T47D (cell line): Measurements from ENCODE around the gene DAND5.
A peak's percentile ranks its signal among the peaks of the same experiment; 100 is the strongest.

Source experiments
- DNase-seq, 2 experiments: peaks; one replicate each; pipeline versions ENCODE4 v3.0.0 to v3.0.0-alpha.2; 2011 to 2012; ENCODE audit warnings: low read depth in 1 of 2, low spot score in 1 of 2
- JUND ChIP-seq: IDR thresholded peaks from 2 replicates; pipeline ENCODE4 v1.6.1; 2012; ENCODE audit warnings: low read depth
- in situ Hi-C: cut with HindIII; loops from 2 replicates; pipeline ENCODE4 v1.10.0; 2016; ENCODE audit warnings: low sequenced_read_pairs, low pct_unique_long_range_greater_than_20kb

The DAND5 gene

GRCh38 chr19:12969292-12969988 lies at the start of gene DAND5:
Gene DAND5, plus strand, starts transcription at chr19:12969576. Its CDS starts 85 bp downstream, at chr19:12969661.
- in situ Hi-C loops = no loop called here
- no peak for DNase-seq
- TF ChIP-seq JUND = no peak

GRCh38 chr19:12921047-12921446 lies 48.3 kb upstream of the DAND5 start:
- no peak for DNase-seq
- in situ Hi-C loops = no loop called here
- TF ChIP-seq JUND = no peak

GRCh38 chr19:12922959-12923358 lies 46.4 kb upstream of the DAND5 start:
- no peak for TF ChIP-seq JUND
- in situ Hi-C loops = no loop called here
- DNase-seq = no peak

GRCh38 chr19:12924621-12925310 lies 44.6 kb upstream of the DAND5 start:
- no peak for DNase-seq
- in situ Hi-C loops = no loop called here
- no peak for TF ChIP-seq JUND

- DNase-seq = no peak
- TF ChIP-seq JUND = no peak
- in situ Hi-C loops = no loop called here
Measured at GRCh38 chr19:12930002-12930645, 39.3 kb upstream of the DAND5 start.

- DNase-seq = no peak
- in situ Hi-C loops = no loop called here
- no peak for TF ChIP-seq JUND
Measured at GRCh38 chr19:12932392-12933286, 36.7 kb upstream of the DAND5 start.

- peak; percentile 55 to 91 for DNase-seq
- in situ Hi-C loops = no loop called here
- TF ChIP-seq JUND = no peak
Measured at GRCh38 chr19:12933287-12934072, 35.9 kb upstream of the DAND5 start, which contains the start of gene FARSA. Gene FARSA, minus strand, starts transcription at chr19:12933711. Its CDS starts 15 bp downstream, at chr19:12933696.

GRCh38 chr19:12935071-12935470 lies 34.3 kb upstream of the DAND5 start:
- no peak for TF ChIP-seq JUND
- in situ Hi-C loops = no loop called here
- DNase-seq = no peak

- no peak for DNase-seq
- no peak for TF ChIP-seq JUND
- in situ Hi-C loops = no loop called here
Measured at GRCh38 chr19:12936582-12936981, 32.8 kb upstream of the DAND5 start.

GRCh38 chr19:12937093-12937926 lies 32.1 kb upstream of the DAND5 start:
- no peak for TF ChIP-seq JUND
- in situ Hi-C loops = no loop called here
- DNase-seq = no peak
